IPS-18a (cell line): ENCODE data around the gene CUX1.
A peak's percentile ranks its signal among the peaks of the same experiment; 100 is the strongest.

Experiments
- H3K27ac ChIP-seq: one replicate; pipeline ENCODE4 v1.5.1; 2013; ENCODE audit warnings: low read length
- H3K27me3 ChIP-seq: one replicate; pipeline ENCODE4 v1.6.1; 2013; ENCODE audit warnings: mild to moderate bottlenecking, low read length; ENCODE audit not compliant: control insufficient read depth, insufficient read depth
- H3K36me3 ChIP-seq: one replicate; pipeline ENCODE4 v1.6.1; 2013; ENCODE audit warnings: low read depth, low read length; ENCODE audit not compliant: control insufficient read depth
- H3K4me1 ChIP-seq: one replicate; pipeline ENCODE4 v1.6.1; 2013; ENCODE audit warnings: low read depth, low read length; ENCODE audit not compliant: control insufficient read depth
- H3K4me3 ChIP-seq: one replicate; pipeline ENCODE4 v1.5.1; 2013; ENCODE audit warnings: low read length
- H3K9ac ChIP-seq: one replicate; pipeline ENCODE4 v1.6.1; 2013; ENCODE audit warnings: mild to moderate bottlenecking, low read length, moderate library complexity
- H3K9me3 ChIP-seq: one replicate; pipeline ENCODE4 v1.6.1; 2013; ENCODE audit warnings: low read depth, low read length; ENCODE audit not compliant: control insufficient read depth

CUX1 gene

DNA sequence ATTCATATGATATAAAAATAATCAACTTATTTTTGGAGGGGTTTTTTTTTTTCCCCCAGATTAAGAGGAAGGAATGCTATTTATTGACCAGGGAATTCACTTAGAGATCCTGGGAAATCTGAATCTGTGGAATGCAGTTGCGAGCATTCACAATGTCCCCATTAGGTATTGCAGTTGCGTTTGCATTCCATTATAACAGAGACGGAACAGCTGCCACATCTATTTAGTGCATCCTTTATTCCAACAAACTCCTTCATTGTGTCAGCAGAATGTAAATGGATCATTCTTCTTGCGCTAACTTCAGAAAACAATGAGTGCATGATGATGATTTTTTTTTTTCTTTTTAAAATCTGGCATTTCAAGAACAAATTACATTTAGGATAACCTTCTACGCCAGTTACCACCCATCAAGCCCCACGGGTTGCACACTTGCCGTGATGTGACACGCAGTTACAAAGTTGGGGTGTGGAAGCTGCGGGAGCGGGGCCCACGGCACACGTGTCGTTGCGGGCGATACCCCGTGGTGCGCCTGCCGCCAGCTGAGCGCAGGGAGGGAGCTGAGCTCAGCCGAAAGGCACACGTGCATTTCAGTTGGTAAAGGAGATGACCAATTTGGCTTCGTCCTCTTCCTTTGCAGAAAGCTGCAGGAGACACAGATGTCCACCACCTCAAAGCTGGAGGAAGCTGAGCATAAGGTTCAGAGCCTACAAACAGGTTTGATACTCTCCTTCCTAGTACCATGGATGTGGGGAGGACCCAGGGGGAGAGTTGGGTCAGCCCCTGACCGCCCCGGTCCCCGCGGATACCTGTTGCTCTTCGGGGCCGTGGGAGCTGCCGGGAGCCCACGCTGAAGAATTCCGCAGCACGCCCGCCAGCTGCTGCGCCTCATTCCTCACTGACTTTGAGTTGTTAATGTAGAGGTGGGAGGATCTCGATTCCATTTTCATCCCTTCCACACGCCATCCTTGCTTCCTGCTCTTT lies 293.9 kb downstream of the CUX1 start:
- peaks cover 15% of the 10 kb centered on the region for H3K4me1 ChIP-seq
- no peaks in the 10 kb centered on the region for H3K27me3 ChIP-seq
- peak overlapping the region; percentile 14 for H3K4me3 ChIP-seq
- H3K9ac ChIP-seq, result no peak overlapping the region
- no peaks in the 10 kb centered on the region for H3K9me3 ChIP-seq
- H3K36me3 ChIP-seq, result peaks cover 34% of the 10 kb centered on the region
- H3K27ac ChIP-seq, result no peak overlapping the region

DNA sequence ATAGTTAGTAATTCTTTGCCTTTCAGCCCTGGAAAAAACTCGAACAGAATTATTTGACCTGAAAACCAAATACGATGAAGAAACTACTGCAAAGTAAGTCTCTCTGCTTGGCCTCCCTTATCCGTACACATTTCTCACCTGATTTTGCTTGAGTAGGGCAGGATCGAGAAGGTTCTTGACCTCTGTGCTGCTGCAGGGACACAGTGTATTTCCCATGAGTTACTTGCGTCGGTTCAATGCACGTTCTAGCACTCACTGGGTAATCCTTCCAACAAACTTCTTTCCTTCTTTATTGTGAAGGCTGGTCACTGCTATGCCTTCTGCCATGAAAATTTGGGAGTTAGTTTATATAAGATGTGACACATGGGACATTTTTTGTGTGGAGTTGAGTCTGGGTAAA lies 297.8 kb downstream of the CUX1 start:
- peaks cover 15% of the 10 kb centered on the region for H3K4me1 ChIP-seq
- H3K9me3 ChIP-seq, result no peaks in the 10 kb centered on the region
- no peak overlapping the region for H3K27ac ChIP-seq
- H3K27me3 ChIP-seq, result no peaks in the 10 kb centered on the region
- H3K9ac ChIP-seq, result no peak overlapping the region
- no peak overlapping the region for H3K4me3 ChIP-seq
- H3K36me3 ChIP-seq, result peaks cover 27% of the 10 kb centered on the region

DNA sequence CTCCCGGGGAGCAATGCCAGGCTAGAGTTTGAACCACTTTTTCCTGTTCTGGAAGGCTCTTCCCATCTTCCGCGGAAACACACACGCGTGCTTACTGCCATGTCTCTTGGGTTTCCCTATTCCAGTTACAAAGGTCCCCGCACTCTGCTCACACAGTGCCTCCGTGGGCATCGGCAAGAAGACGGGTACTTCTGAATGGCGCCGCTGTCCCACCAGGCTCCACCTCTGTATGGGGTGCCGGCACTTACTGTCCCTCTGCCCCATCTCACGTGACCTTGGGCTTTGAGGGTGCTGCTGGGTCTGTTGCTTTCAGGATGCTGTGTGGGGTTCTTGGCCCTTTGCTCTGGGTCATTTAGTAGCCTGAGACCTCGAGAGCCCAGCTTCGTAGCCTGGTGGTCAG lies 298.5 kb downstream of the CUX1 start:
- Histone ChIP-seq H3K27ac (no peak overlapping the region), H3K9ac (no peak overlapping the region), H3K9me3 (no peaks in the 10 kb centered on the region), H3K4me1 (peaks cover 8% of the 10 kb centered on the region), H3K4me3 (no peak overlapping the region), H3K27me3 (no peaks in the 10 kb centered on the region), H3K36me3 (peaks cover 24% of the 10 kb centered on the region)

DNA sequence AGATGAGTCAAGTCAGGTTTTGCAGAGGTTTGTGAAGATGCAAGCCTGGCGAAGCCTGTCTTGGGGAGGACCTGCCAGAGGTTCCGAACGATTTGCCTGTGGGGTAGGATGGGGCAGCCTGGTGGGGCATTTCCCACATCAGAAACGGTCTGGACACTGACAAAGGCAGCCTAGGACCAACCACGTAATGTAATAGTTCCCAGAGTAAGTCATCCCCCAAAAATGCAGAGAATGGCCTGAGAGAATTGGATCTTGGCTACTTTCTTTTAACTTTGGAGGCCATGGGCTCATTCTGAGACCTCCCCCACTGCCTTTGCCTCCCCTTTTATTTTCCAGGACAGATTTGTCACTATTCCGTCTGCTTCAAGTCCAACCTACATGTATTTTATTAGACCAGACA lies 300.3 kb downstream of the CUX1 start:
- H3K4me3 ChIP-seq, result no peak overlapping the region
- peaks cover 5% of the 10 kb centered on the region for H3K4me1 ChIP-seq
- H3K27ac ChIP-seq, result no peak overlapping the region
- peaks cover 24% of the 10 kb centered on the region for H3K36me3 ChIP-seq
- no peak overlapping the region for H3K9ac ChIP-seq
- H3K9me3 ChIP-seq, result no peaks in the 10 kb centered on the region
- no peaks in the 10 kb centered on the region for H3K27me3 ChIP-seq

DNA sequence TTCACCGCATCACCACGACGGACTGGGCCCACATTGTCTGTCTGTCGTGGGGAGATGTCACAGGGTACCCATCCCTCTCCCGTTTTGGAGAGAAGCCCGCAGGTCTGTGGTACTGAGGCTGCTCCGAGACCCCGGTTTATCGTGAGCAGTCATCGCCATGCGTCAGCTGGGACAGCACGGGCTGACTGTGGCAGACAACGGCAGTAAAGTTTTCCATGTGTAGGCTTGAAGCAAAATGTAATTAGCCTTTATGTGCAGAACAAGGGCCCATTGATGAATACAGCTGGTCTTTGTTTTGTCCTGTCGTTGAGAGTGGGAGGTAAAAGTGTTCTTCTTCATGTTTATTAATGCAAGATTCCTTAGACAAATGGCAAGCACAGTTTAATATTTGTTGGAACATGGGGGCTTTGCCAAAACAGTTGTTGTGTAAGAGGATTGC lies 301.8 kb downstream of the CUX1 start:
- no peaks in the 10 kb centered on the region for H3K9me3 ChIP-seq
- H3K4me3 ChIP-seq, result no peak overlapping the region
- no peaks in the 10 kb centered on the region for H3K27me3 ChIP-seq
- no peak overlapping the region for H3K27ac ChIP-seq
- H3K4me1 ChIP-seq, result peaks cover 5% of the 10 kb centered on the region
- H3K9ac ChIP-seq, result no peak overlapping the region
- H3K36me3 ChIP-seq, result peaks cover 14% of the 10 kb centered on the region

DNA sequence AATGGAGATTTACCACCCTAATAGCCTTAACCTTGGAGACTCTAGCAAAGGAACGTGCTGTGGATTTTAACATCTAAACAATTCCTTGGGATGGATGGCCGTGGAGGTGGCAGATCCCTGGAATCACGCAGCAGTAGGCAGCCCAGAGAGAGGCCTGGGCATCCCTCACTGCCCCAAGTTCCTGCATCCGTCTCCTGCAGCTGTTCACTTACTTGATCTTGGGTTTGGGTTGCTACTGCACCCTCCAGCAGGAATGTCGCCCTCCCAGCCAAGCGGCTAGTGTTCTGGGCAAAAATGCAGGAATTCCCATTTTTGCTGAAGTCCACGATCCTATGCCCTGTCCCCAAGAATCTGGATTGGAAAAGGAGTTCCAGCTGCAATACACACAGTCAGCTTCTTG lies 302.5 kb downstream of the CUX1 start:
- peaks cover 14% of the 10 kb centered on the region for H3K36me3 ChIP-seq

DNA sequence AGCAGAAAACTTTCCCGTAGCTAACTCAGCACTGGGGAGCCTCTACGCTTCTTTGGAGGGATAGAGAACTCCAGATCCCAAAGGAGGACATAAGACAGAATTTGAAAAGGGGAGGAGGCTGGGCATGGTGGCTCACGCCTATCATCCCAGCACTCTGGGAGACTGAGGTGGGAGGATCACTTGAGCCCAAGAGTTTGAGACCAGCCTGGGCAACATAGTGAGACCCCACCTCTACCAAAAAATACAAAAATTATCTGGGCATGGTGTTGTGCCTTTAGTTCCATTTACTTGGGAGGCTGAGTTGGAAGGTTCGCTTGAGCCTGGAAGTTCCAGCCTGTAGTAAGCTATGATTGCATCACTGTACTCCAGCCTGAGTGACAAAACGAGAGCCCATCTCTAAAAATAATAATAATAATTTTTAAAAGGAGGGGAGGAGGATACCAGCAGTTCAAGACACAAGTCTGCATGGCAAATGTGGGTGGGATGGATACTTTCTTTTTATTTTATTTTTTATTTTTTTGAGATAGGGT lies 303.3 kb downstream of the CUX1 start:
- no peak overlapping the region for H3K27ac ChIP-seq
- H3K4me1 ChIP-seq, result peaks cover 5% of the 10 kb centered on the region

More for the DNA sequence above, 302.5 kb downstream of the CUX1 start:
- Histone ChIP-seq H3K27me3 (no peaks in the 10 kb centered on the region), H3K4me1 (peaks cover 5% of the 10 kb centered on the region), H3K9ac (no peak overlapping the region), H3K9me3 (no peaks in the 10 kb centered on the region), H3K4me3 (no peak overlapping the region), H3K27ac (no peak overlapping the region)

DNA sequence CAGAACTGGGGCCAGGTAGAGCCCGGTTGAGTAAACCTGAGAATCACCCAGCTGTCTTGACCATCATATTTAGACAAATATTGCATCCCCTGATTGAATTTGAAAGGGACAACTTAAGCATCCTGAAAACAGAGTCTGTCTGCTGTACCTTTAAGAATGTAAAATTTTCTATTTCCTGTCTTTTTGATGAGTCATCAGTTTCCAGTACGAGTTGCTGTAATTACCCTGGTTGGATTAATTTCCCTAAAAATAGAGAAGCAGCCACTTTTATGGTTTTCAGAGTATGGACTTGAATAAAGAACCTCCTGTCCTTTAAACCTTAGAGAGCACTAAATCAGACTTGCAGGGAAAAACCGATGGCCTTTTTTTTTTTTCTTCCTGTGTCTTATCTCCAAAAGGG lies 304.6 kb downstream of the CUX1 start:
- Histone ChIP-seq H3K4me3 (no peak overlapping the region), H3K27ac (no peak overlapping the region), H3K36me3 (no peaks in the 10 kb centered on the region), H3K4me1 (peaks cover 5% of the 10 kb centered on the region), H3K9me3 (no peaks in the 10 kb centered on the region), H3K27me3 (no peaks in the 10 kb centered on the region), H3K9ac (no peak overlapping the region)

More for the DNA sequence above, 303.3 kb downstream of the CUX1 start:
- H3K36me3 ChIP-seq, result peaks cover 7% of the 10 kb centered on the region
- H3K9ac ChIP-seq, result no peak overlapping the region
- H3K27me3 ChIP-seq, result no peaks in the 10 kb centered on the region
- no peak overlapping the region for H3K4me3 ChIP-seq
- no peaks in the 10 kb centered on the region for H3K9me3 ChIP-seq

DNA sequence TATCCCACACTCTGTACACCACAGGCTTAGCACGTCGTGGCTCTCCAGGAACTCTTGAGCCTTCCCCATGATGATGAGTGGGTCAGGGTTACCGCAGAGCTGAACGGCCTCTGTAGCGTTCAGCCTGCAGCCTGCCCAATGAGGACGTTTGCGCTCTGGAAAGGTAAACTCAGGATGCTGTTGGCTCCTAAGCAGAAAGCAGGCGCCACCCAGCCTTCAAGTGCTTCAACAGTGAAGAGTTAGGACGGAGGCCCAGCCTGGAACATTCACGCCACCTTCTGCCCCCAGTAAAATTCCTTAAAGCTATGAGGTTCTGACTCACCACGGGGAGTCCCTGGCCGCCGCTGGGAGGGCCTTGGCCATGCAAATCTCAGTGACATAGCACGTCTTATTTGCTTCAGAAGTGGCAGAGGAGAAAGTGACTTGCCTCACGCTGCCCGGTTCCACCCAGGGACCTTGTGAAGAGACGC lies 307.7 kb downstream of the CUX1 start:
- no peak overlapping the region for H3K27ac ChIP-seq
- no peak overlapping the region for H3K4me3 ChIP-seq
- H3K36me3 ChIP-seq, result no peaks in the 10 kb centered on the region
- peaks cover 5% of the 10 kb centered on the region for H3K4me1 ChIP-seq
- H3K27me3 ChIP-seq, result no peaks in the 10 kb centered on the region
- H3K9me3 ChIP-seq, result no peaks in the 10 kb centered on the region
- no peak overlapping the region for H3K9ac ChIP-seq

DNA sequence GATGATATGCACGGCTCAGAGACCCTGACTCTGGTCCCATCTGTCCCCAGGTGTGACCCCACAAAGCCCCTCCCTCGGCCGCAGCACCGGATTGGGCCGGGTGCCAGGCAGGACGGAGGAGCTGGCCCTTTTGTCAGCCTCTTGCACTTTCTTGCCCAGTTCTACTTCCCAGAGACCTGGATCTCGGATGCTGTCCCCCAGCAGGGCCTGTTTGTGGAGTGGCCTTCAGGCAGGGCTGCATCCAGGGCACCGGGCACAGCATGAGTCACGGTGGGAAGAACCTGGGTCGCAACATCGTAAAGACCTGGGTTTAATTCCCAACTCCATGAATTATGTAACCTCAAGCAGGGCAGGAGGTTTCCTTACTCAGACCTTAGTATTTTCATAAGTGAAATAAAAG lies 310.9 kb downstream of the CUX1 start:
- Histone ChIP-seq H3K9ac (no peak overlapping the region), H3K27ac (no peak overlapping the region), H3K27me3 (no peaks in the 10 kb centered on the region), H3K4me1 (no peaks in the 10 kb centered on the region), H3K9me3 (no peaks in the 10 kb centered on the region), H3K4me3 (no peak overlapping the region), H3K36me3 (no peaks in the 10 kb centered on the region)

DNA sequence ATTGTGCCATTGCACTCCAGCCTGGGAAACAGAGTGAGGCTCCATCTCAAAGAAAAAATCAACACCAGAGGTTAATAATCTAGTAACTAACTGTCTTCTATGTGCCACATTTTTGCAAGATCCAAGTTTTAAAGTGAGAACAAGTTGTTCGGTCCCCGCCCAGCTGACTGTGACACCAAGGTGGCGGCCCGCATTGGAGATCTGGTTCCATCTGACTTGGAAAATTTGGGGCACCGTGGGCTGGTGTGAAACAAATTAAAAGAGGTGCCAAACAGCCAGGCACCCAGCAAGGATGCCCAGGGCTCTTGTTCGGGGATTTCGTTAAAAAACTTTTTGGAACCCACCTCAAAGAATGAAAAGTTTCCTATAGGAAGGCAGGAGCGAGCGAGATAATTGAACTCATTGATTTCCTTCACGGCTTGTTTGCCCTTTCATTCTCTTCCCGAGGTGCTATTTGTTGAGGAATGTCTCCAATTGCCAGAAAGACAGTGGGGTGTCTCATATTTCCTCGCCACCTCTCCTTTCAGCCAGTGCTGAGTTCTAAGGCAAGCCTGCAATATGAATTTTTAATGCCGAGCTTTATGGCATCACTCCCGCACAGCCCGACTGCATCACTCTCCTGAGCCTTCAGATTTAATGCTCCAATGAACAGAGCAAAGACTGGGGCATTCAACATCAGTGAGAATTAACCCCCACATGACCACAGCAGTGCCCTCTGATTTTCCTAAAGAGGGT lies 312.4 kb downstream of the CUX1 start:
- no peak overlapping the region for H3K9ac ChIP-seq
- H3K36me3 ChIP-seq, result no peaks in the 10 kb centered on the region
- no peak overlapping the region for H3K27ac ChIP-seq
- H3K9me3 ChIP-seq, result no peaks in the 10 kb centered on the region
- H3K4me1 ChIP-seq, result no peaks in the 10 kb centered on the region
- no peaks in the 10 kb centered on the region for H3K27me3 ChIP-seq
- no peak overlapping the region for H3K4me3 ChIP-seq
